K562 treated with DMSO at 1 percent for 4 hours (cell line): ENCODE measurements around the gene TIMM22. TPM values are rescaled to one million over a fixed set of nuclear protein-coding genes. Genes with fewer than 3 reads are reported as not detected.

Experiments used
- total RNA-seq: library from RNA; unstranded; fragments of 300-600 nt; gene quantifications from 2 replicates; pipeline ENCODE4 v1.2.3, GENCODE V29; 2022; ENCODE audit not compliant: insufficient read depth

The TIMM22 gene
- 3.6 and 4.1 TPM in 2 replicates for total RNA-seq

DNA sequence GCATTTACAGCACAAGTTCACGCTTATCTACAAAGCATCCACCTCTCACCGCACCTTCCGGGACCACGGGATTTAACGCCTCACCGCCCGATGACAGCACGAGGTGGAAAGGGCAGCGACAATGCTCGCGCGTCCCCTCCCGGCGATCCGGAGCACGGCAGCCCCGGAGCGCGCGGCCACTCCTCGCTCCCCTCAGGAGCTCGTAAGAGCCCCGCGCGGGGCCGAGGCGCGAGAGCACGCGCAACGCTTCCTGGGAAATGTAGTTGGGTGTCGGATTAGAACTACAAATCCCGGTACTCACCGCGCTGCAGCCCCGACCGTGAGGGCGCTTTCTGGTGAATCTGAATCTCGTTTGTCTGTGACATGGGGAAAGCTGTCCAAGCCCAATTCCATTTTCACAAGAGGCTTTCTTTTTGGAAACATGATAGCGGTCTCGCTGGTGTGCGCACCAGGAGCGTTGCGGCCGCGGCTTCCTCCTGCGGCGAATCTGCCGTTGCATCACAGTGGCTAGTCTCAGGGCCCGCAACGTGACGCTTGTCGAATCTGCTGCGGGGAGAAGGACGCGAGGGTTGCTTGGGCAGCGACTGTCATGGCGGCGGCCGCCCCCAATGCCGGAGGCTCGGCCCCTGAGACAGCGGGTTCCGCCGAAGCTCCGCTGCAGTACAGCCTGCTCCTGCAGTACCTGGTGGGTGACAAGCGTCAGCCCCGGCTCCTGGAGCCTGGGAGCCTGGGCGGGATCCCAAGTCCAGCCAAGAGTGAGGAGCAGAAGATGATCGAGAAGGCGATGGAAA, at the start of gene TIMM22:
Gene TIMM22 (plus strand): TSS at position 576 of the 791 bp plus-strand sequence. CDS start 14 bp downstream, at position 590.

DNA sequence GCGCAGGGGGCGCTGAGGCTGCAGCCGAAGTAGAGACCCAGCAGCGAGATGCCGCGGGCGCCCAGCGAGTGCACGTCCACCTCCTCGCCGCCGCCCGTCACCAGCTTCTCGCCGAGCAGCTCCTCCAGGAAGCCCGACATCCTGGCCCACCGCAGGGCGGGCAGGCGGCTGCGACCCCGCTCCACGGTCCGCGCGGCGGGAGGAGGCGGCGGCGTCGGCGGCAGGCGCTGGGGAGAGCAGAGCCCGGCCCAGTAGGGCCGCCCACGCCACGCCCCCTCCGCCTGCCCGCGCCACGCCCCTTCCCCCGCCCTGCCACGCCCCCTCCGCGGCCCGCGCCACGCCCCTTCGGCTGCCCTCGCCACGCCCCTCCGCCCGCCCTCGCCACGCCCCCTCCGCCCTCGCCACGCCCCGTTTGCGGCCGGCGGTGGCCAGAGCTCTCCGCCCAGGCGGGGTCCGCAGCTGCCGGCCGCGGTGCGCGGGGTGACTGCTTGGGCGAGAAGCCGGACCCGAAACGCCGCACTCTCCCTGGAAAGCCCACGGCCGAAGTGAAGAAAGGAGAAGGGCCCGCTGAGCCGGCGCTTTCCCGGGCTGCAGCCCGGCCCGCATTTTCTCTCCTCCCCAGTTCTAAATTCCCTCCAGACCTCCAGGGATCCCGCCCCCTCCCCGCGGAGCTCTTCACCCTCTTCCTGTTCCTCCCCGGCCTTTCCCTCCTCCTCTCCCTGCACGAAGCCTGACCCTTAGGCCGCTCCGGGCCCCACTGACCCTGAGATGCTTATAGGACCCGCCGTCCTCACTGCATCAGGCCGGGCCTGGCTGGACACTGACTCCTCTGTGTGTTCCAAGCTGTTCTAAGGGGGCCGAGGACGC, 17.2 kb upstream of the TIMM22 start, which contains the start of gene NXN:
Gene NXN (minus strand): TSS at position 238 of the 867 bp plus-strand sequence.

Other genes starting within 250 kb of the TIMM22 start
- 9.2 and 10.7 TPM in 2 replicates for gene GEMIN4, start 244.9 kb upstream of the TIMM22 start, total RNA-seq
- 27.0 and 28.9 TPM in 2 replicates for gene GLOD4, start 214.8 kb upstream of the TIMM22 start, total RNA-seq
- 9.4 and 11.6 TPM in 2 replicates for gene MRM3, start 214.8 kb upstream of the TIMM22 start, total RNA-seq
- gene NXN, start 17.4 kb upstream of the TIMM22 start, total RNA-seq, result 2.8 and 4.7 TPM in 2 replicates
- 0.91 and 1.3 TPM in 2 replicates for gene ABR, start 182.9 kb downstream of the TIMM22 start, total RNA-seq